C4-2B (cell line): Measurements from ENCODE around the gene MATN1.

ENCODE experiments used
- ZFX ChIP-seq: fragments of 450-650 bp; IDR thresholded peaks from 2 replicates; pipeline ENCODE4 v1.6.1; 2017
- TF ChIP-seq, protein P1 (sequence below): fragments of 450-650 bp; conservative IDR thresholded peaks from 2 replicates; pipeline ENCODE4 v1.5.1; 2017; ENCODE audit warnings: mild to moderate bottlenecking

DNA sequence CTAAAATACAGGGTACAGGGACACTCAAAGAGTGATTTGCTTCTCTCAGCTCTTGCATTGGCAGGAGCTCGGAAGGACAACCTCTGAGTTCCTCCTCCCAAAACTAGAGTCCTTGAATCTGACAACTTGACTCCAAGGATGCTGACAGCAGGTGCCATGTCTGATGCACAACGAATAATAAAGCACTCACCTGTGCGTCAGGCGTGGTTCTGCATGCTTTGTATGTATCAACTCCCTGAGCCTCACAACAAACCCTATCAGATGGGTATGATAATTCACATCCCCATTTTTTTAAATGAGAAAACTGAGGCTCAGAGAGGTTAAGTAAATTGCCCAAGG is 32.8 kb upstream of the MATN1 start:
- TF ChIP-seq, protein P1, sequence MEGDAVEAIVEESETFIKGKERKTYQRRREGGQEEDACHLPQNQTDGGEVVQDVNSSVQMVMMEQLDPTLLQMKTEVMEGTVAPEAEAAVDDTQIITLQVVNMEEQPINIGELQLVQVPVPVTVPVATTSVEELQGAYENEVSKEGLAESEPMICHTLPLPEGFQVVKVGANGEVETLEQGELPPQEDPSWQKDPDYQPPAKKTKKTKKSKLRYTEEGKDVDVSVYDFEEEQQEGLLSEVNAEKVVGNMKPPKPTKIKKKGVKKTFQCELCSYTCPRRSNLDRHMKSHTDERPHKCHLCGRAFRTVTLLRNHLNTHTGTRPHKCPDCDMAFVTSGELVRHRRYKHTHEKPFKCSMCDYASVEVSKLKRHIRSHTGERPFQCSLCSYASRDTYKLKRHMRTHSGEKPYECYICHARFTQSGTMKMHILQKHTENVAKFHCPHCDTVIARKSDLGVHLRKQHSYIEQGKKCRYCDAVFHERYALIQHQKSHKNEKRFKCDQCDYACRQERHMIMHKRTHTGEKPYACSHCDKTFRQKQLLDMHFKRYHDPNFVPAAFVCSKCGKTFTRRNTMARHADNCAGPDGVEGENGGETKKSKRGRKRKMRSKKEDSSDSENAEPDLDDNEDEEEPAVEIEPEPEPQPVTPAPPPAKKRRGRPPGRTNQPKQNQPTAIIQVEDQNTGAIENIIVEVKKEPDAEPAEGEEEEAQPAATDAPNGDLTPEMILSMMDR: no peak
- TF ChIP-seq ZFX: no peak
